HFF-Myc (cell line): ENCODE data around the gene SPON1.

Experiments used
- DNase-seq: peaks from one replicate; pipeline ENCODE4 v3.0.0-alpha.2; 2011; ENCODE audit warnings: low read depth; ENCODE audit errors: extremely low read depth
- H3K4me3 ChIP-seq: replicated peaks from 2 replicates; pipeline ENCODE4 v1.5.1; 2011; ENCODE audit warnings: low read depth, mild to moderate bottlenecking, control low read depth, low read length
- CTCF ChIP-seq: IDR thresholded peaks from 2 replicates; pipeline ENCODE4 v1.5.1; 2012; ENCODE audit warnings: mild to moderate bottlenecking, low read depth, low read length, control low read depth; ENCODE audit errors: missing control alignments

Gene SPON1

DNA sequence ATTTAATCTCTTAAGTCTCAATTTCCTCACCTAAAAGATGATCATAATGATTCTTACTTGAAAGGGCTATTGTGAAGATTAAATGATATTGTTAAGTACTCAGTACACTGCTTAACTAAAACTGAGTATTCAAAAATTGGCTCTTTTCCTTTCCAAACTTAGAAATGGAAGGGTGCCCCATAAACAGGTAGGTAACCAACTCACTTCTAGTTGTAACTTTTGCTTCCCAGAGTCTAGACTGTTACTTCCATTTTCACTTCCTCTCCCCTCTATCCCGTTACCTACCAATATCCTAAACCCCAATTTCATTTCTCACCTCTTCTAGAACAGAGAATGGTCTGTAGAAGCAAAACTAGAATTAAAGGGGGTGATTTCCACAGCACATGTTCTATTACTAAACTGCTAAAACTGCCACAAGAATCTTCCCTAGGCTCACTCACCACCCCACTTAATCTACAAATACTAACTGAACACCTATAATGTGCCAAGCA, 346.4 kb downstream of the SPON1 start:
- no peak overlapping the region for H3K4me3 ChIP-seq
- TF ChIP-seq CTCF, result no peak
- DNase-seq, result no peak

DNA sequence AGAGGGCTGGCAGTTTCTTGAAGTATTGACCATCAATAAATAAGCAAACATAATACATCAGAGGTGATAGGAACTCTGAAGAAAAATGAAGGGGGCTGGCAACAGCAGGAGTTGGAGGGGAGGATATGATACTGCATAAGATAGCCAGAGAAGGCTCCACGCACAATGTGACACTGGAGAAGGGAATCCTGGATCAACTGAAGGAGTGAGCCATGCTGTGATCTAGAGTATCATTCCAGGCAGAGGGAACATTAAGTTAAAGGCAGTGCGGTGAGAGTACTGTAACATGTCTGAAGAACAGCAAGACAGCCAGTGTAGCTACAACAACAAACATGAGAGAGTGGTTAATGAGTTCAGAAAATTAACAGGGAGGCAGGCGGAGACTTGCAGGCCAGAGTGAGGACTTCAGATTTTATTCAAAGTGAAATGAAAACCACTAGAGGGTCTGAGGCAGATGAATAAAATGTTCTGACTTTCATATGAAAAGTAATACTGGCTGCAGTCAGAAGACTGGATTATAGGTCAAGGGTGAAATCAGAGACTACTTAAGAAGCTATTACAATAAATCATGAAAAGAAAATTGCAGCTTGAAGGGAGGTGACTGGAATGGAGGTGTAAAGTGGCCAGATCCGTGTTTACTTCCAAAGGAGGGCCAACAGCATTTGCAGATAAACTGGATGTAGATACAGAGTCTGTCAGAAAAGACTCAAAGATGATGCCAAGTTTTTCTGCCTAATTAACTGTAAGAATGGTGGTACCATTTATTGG, 347.1 kb downstream of the SPON1 start:
- no peak for TF ChIP-seq CTCF
- no peak overlapping the region for H3K4me3 ChIP-seq
- no peak for DNase-seq

DNA sequence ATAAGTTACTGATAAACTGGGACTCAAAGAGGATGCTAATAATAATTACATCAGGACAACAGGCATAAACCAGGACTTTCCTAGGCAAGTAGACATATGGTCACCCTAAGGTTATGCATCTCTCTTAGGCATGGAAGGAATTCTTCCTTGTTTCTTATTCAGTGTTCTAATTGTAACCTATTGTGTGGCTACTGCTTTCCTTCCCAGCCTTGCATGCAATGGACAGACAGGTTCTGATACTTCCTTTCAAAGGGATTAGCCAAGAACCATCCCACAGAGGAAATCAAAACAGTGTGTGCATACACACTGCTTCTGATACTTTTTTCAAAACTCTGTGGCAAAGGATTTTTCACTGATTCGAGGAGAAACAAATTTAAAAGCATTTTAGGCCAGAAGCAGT, 348.2 kb downstream of the SPON1 start:
- H3K4me3 ChIP-seq, result no peak overlapping the region
- peak; percentile 36 for DNase-seq
- no peak for TF ChIP-seq CTCF

GRCh38 chr11:14312736-14313438, 350.4 kb downstream of the SPON1 start:
- peak; percentile 29 for DNase-seq
- no peak for TF ChIP-seq CTCF
- no peak overlapping the region for H3K4me3 ChIP-seq

DNA sequence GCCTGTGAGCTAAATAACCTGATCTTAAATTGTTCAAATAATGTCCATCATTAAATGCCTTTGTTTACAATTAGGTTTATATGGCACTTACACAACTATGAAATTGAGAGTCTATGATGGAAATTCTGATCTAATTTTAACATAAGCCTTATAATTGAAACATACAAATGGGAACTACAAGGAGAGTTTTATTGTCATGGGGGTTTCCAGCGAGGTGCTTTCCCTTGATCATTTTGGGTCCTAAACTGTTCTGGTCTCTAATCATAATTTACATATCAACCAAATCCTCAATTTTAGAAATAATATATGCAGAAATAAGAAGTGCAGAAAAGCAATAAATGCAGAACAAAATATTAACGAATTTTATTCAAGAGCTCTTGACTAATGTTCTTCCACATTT, 351.6 kb downstream of the SPON1 start:
- DNase-seq, result no peak
- TF ChIP-seq CTCF, result no peak
- H3K4me3 ChIP-seq, result no peak overlapping the region

DNA sequence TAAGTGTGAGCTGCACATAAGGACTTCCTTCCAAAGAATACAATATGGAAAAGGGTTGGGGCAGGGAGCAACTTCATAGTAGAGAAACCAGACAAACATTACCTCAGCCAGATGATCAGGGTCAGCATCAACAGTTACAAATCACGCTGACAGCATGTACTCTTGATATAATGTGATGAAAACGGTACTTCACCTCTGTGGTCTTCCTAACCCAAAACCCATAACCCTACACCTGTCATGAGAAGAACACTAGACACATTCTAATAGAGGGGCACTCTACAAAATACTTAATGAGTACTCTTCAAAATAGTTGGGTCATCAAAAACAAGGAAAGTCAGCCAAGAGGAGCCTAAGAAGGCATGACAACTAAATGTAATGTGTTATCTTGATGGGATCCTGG, 352.6 kb downstream of the SPON1 start:
- no peak overlapping the region for H3K4me3 ChIP-seq
- DNase-seq, result no peak
- TF ChIP-seq CTCF, result no peak
